Measurements from ENCODE around the gene GLRX.

Gene GLRX

GRCh38 chr5:95808686-95809413 is 13.7 kb downstream of the GLRX start:
- Histone ChIP-seq H3K4me3 (ENCODE audit: low read length) (peak overlapping the region; percentile 24), H3K27ac (ENCODE audit: low read depth, low read length) (peak overlapping the region; percentile 62), H3K27me3 (ENCODE audit: control insufficient read depth, insufficient read depth, low read length) (no peaks in the 10 kb centered on the region), H3K9ac (ENCODE audit: low read length) (no peak overlapping the region), H3K36me3 (ENCODE audit: control insufficient read depth, insufficient read depth, low read length) (no peaks in the 10 kb centered on the region), H3K4me1 (ENCODE audit: control insufficient read depth, insufficient read depth, low read length) (peaks cover 16% of the 10 kb centered on the region)

- Histone ChIP-seq H3K9ac (ENCODE audit: low read length) (no peak overlapping the region), H3K27ac (ENCODE audit: low read depth, low read length) (peak overlapping the region; percentile 62), H3K36me3 (ENCODE audit: control insufficient read depth, insufficient read depth, low read length) (no peaks in the 10 kb centered on the region), H3K4me3 (ENCODE audit: low read length) (no peak overlapping the region), H3K27me3 (ENCODE audit: control insufficient read depth, insufficient read depth, low read length) (no peaks in the 10 kb centered on the region), H3K4me1 (ENCODE audit: control insufficient read depth, insufficient read depth, low read length) (peaks cover 16% of the 10 kb centered on the region)
Measured at GRCh38 chr5:95808013-95808685, 14.4 kb downstream of the GLRX start.

GRCh38 chr5:95806687-95807086 is 15.8 kb downstream of the GLRX start:
- Histone ChIP-seq H3K4me3 (ENCODE audit: low read length) (no peak overlapping the region), H3K27ac (ENCODE audit: low read depth, low read length) (no peak overlapping the region), H3K9ac (ENCODE audit: low read length) (no peak overlapping the region), H3K36me3 (ENCODE audit: control insufficient read depth, insufficient read depth, low read length) (no peaks in the 10 kb centered on the region), H3K4me1 (ENCODE audit: control insufficient read depth, insufficient read depth, low read length) (peaks cover 16% of the 10 kb centered on the region), H3K27me3 (ENCODE audit: control insufficient read depth, insufficient read depth, low read length) (no peaks in the 10 kb centered on the region)

GRCh38 chr5:95804736-95805539 is 17.6 kb downstream of the GLRX start:
- H3K4me3 ChIP-seq (ENCODE audit: low read length): no peak overlapping the region
- H3K9ac ChIP-seq (ENCODE audit: low read length): no peak overlapping the region
- H3K27ac ChIP-seq (ENCODE audit: low read depth, low read length): no peak overlapping the region
- H3K36me3 ChIP-seq (ENCODE audit: control insufficient read depth, insufficient read depth, low read length): no peaks in the 10 kb centered on the region
- peaks cover 14% of the 10 kb centered on the region for H3K4me1 ChIP-seq (ENCODE audit: control insufficient read depth, insufficient read depth, low read length)
- no peaks in the 10 kb centered on the region for H3K27me3 ChIP-seq (ENCODE audit: control insufficient read depth, insufficient read depth, low read length)

GRCh38 chr5:95803271-95804148 is 19.0 kb downstream of the GLRX start:
- no peak overlapping the region for H3K9ac ChIP-seq (ENCODE audit: low read length)
- H3K27ac ChIP-seq (ENCODE audit: low read depth, low read length): no peak overlapping the region
- peaks cover 4% of the 10 kb centered on the region for H3K4me1 ChIP-seq (ENCODE audit: control insufficient read depth, insufficient read depth, low read length)
- no peaks in the 10 kb centered on the region for H3K36me3 ChIP-seq (ENCODE audit: control insufficient read depth, insufficient read depth, low read length)
- no peaks in the 10 kb centered on the region for H3K27me3 ChIP-seq (ENCODE audit: control insufficient read depth, insufficient read depth, low read length)
- H3K4me3 ChIP-seq (ENCODE audit: low read length): no peak overlapping the region

- no peaks in the 10 kb centered on the region for H3K4me1 ChIP-seq (ENCODE audit: control insufficient read depth, insufficient read depth, low read length)
- H3K4me3 ChIP-seq (ENCODE audit: low read length): no peak overlapping the region
- H3K36me3 ChIP-seq (ENCODE audit: control insufficient read depth, insufficient read depth, low read length): no peaks in the 10 kb centered on the region
- H3K27ac ChIP-seq (ENCODE audit: low read depth, low read length): no peak overlapping the region
- no peaks in the 10 kb centered on the region for H3K27me3 ChIP-seq (ENCODE audit: control insufficient read depth, insufficient read depth, low read length)
- H3K9ac ChIP-seq (ENCODE audit: low read length): no peak overlapping the region
Measured at GRCh38 chr5:95801961-95802360, 20.6 kb downstream of the GLRX start.

GRCh38 chr5:95801532-95801931 is 21.0 kb downstream of the GLRX start:
- Histone ChIP-seq H3K36me3 (ENCODE audit: control insufficient read depth, insufficient read depth, low read length) (no peaks in the 10 kb centered on the region), H3K27ac (ENCODE audit: low read depth, low read length) (no peak overlapping the region), H3K4me3 (ENCODE audit: low read length) (no peak overlapping the region), H3K4me1 (ENCODE audit: control insufficient read depth, insufficient read depth, low read length) (no peaks in the 10 kb centered on the region), H3K9ac (ENCODE audit: low read length) (no peak overlapping the region), H3K27me3 (ENCODE audit: control insufficient read depth, insufficient read depth, low read length) (no peaks in the 10 kb centered on the region)

GRCh38 chr5:95800553-95800952 is 22.0 kb downstream of the GLRX start:
- Histone ChIP-seq H3K27ac (ENCODE audit: low read depth, low read length) (no peak overlapping the region), H3K4me1 (ENCODE audit: control insufficient read depth, insufficient read depth, low read length) (no peaks in the 10 kb centered on the region), H3K27me3 (ENCODE audit: control insufficient read depth, insufficient read depth, low read length) (no peaks in the 10 kb centered on the region), H3K4me3 (ENCODE audit: low read length) (no peak overlapping the region), H3K36me3 (ENCODE audit: control insufficient read depth, insufficient read depth, low read length) (no peaks in the 10 kb centered on the region), H3K9ac (ENCODE audit: low read length) (no peak overlapping the region)

GRCh38 chr5:95799191-95799835 is 23.2 kb downstream of the GLRX start:
- Histone ChIP-seq H3K27me3 (ENCODE audit: control insufficient read depth, insufficient read depth, low read length) (no peaks in the 10 kb centered on the region), H3K36me3 (ENCODE audit: control insufficient read depth, insufficient read depth, low read length) (no peaks in the 10 kb centered on the region), H3K27ac (ENCODE audit: low read depth, low read length) (no peak overlapping the region), H3K9ac (ENCODE audit: low read length) (no peak overlapping the region), H3K4me1 (ENCODE audit: control insufficient read depth, insufficient read depth, low read length) (no peaks in the 10 kb centered on the region), H3K4me3 (ENCODE audit: low read length) (no peak overlapping the region)

- no peak overlapping the region for H3K4me3 ChIP-seq (ENCODE audit: low read length)
- H3K36me3 ChIP-seq (ENCODE audit: control insufficient read depth, insufficient read depth, low read length): no peaks in the 10 kb centered on the region
- no peak overlapping the region for H3K9ac ChIP-seq (ENCODE audit: low read length)
- H3K27me3 ChIP-seq (ENCODE audit: control insufficient read depth, insufficient read depth, low read length): no peaks in the 10 kb centered on the region
- no peaks in the 10 kb centered on the region for H3K4me1 ChIP-seq (ENCODE audit: control insufficient read depth, insufficient read depth, low read length)
- no peak overlapping the region for H3K27ac ChIP-seq (ENCODE audit: low read depth, low read length)
Measured at GRCh38 chr5:95798545-95798944, 24.0 kb downstream of the GLRX start.

GRCh38 chr5:95798048-95798447 is 24.5 kb downstream of the GLRX start:
- Histone ChIP-seq H3K4me1 (ENCODE audit: control insufficient read depth, insufficient read depth, low read length) (no peaks in the 10 kb centered on the region), H3K4me3 (ENCODE audit: low read length) (no peak overlapping the region), H3K36me3 (ENCODE audit: control insufficient read depth, insufficient read depth, low read length) (no peaks in the 10 kb centered on the region), H3K9ac (ENCODE audit: low read length) (no peak overlapping the region), H3K27ac (ENCODE audit: low read depth, low read length) (no peak overlapping the region), H3K27me3 (ENCODE audit: control insufficient read depth, insufficient read depth, low read length) (no peaks in the 10 kb centered on the region)

Data from rectal smooth muscle tissue (tissue), 1 donor.